Mesothelial cell of epicardium (in vitro differentiated cells): ENCODE results near the gene COL12A1. TPM values are rescaled to one million over a fixed set of nuclear protein-coding genes. Genes with fewer than 3 reads are reported as not detected.

ENCODE experiments used
- DNase-seq, 2 experiments: peaks; one replicate each; pipeline ENCODE4 v3.0.0; 2021; ENCODE audit warnings: low spot score in 2 of 2; ENCODE audit not compliant: unreplicated experiment in 2 of 2
- H3K27ac Mint-ChIP-seq: 2 replicates; pipeline ENCODE4 v1.8.0; 2021; ENCODE audit warnings: mixed read lengths
- H3K27me3 Mint-ChIP-seq: 2 replicates; pipeline ENCODE4 v1.8.0; 2021; ENCODE audit warnings: low read depth, mixed read lengths
- H3K36me3 Mint-ChIP-seq: 2 replicates; pipeline ENCODE4 v1.8.0; 2021; ENCODE audit warnings: mixed read lengths
- H3K4me1 Mint-ChIP-seq: 2 replicates; pipeline ENCODE4 v1.8.0; 2021; ENCODE audit warnings: mixed read lengths
- H3K4me3 Mint-ChIP-seq: 2 replicates; pipeline ENCODE4 v1.8.0; 2021; ENCODE audit warnings: mild to moderate bottlenecking, moderate library complexity, mixed read lengths
- H3K9me3 Mint-ChIP-seq: 2 replicates; pipeline ENCODE4 v1.8.0; 2021; ENCODE audit warnings: mixed read lengths
- CTCF ChIP-seq: fragments of 200-600 bp; sonication (generic); IDR thresholded peaks from one replicate; pipeline ENCODE4 v1.5.0; 2021; ENCODE audit warnings: antibody characterized with exemption; ENCODE audit not compliant: unreplicated experiment
- total RNA-seq: library from RNA; stranded (reverse); gene quantifications from 3 replicates; pipeline ENCODE4 v1.2.1, GENCODE V29; 2021

Gene COL12A1
- total RNA-seq, 1 donor from 2014 or later = 10.5 TPM

- TF ChIP-seq CTCF = no peak
- Mint-ChIP-seq H3K4me1 (peaks cover 9% of the 10 kb centered on the region), H3K27ac (no peak overlapping the region), H3K27me3 (no peaks in the 10 kb centered on the region), H3K36me3 (no peaks in the 10 kb centered on the region), H3K9me3 (peaks cover 5% of the 10 kb centered on the region), H3K4me3 (no peak overlapping the region)
- no peak for DNase-seq
These were observed 50.9 kb downstream of the COL12A1 start for GRCh38 chr6:75154973-75155372.

- Mint-ChIP-seq H3K27me3 (no peaks in the 10 kb centered on the region), H3K4me3 (no peak overlapping the region), H3K4me1 (peaks cover 7% of the 10 kb centered on the region), H3K9me3 (no peaks in the 10 kb centered on the region), H3K36me3 (no peaks in the 10 kb centered on the region), H3K27ac (no peak overlapping the region)
- no peak for TF ChIP-seq CTCF
- DNase-seq = no peak
These were observed 55.0 kb downstream of the COL12A1 start for GRCh38 chr6:75150685-75151412.

- no peaks in the 10 kb centered on the region for H3K36me3 Mint-ChIP-seq
- no peak overlapping the region for H3K4me3 Mint-ChIP-seq
- TF ChIP-seq CTCF = no peak
- no peaks in the 10 kb centered on the region for H3K27me3 Mint-ChIP-seq
- DNase-seq = no peak
- H3K27ac Mint-ChIP-seq = no peak overlapping the region
- H3K4me1 Mint-ChIP-seq = peaks cover 2% of the 10 kb centered on the region
- no peaks in the 10 kb centered on the region for H3K9me3 Mint-ChIP-seq
These were observed 56.2 kb downstream of the COL12A1 start for GRCh38 chr6:75149696-75150095.

- Mint-ChIP-seq H3K27ac (no peak overlapping the region), H3K27me3 (no peaks in the 10 kb centered on the region), H3K4me1 (peaks cover 2% of the 10 kb centered on the region), H3K9me3 (no peaks in the 10 kb centered on the region), H3K36me3 (no peaks in the 10 kb centered on the region), H3K4me3 (no peak overlapping the region)
- DNase-seq = no peak
- TF ChIP-seq CTCF = no peak
These were observed 56.6 kb downstream of the COL12A1 start for GRCh38 chr6:75149240-75149639.

GRCh38 chr6:75147512-75147911, 58.3 kb downstream of the COL12A1 start:
- Mint-ChIP-seq H3K36me3 (no peaks in the 10 kb centered on the region), H3K27ac (no peak overlapping the region), H3K4me1 (peaks cover 2% of the 10 kb centered on the region)

More at GRCh38 chr6:75147512-75147911, 58.3 kb downstream of the COL12A1 start:
- DNase-seq = no peak
- H3K27me3 Mint-ChIP-seq = no peaks in the 10 kb centered on the region
- no peaks in the 10 kb centered on the region for H3K9me3 Mint-ChIP-seq
- no peak overlapping the region for H3K4me3 Mint-ChIP-seq
- TF ChIP-seq CTCF = no peak
